CD14-positive monocyte (primary cell): ENCODE data around the gene NXNL2. TPM values are rescaled to one million over a fixed set of nuclear protein-coding genes. Genes with fewer than 3 reads are reported as not detected.

Source experiments
- DNase-seq, 3 donors: peaks; one replicate each; pipeline ENCODE4 v3.0.0-alpha.2; 2011 to 2022
- H2AFZ ChIP-seq: 2 replicates; pipeline ENCODE4 v1.6.0; 2012; ENCODE audit warnings: mild to moderate bottlenecking, low read depth, low read length, inconsistent platforms; ENCODE audit not compliant: insufficient read depth, poor library complexity, severe bottlenecking
- H3K27ac ChIP-seq, 2 donors: 1 replicate in 1 of 2; 2 replicates in 1 of 2; pipeline ENCODE4 v1.5.1; 2012 to 2013; ENCODE audit warnings: low read length in 2 of 2, control low read depth in 1 of 2, inconsistent platforms in 1 of 2, low read depth in 1 of 2, mild to moderate bottlenecking in 1 of 2
- H3K27me3 ChIP-seq, 2 donors: one replicate each; pipeline versions ENCODE4 v1.6.0 to v1.6.1; 2011 to 2013; ENCODE audit warnings: low read length in 2 of 2; ENCODE audit not compliant: control insufficient read depth in 2 of 2, insufficient read depth in 2 of 2
- H3K36me3 ChIP-seq, 2 donors: replicated peaks in 1 of 2; 1 replicate in 1 of 2; 2 replicates in 1 of 2; pipeline versions ENCODE4 v1.5.1 to v1.6.1; 2012 to 2013; ENCODE audit warnings: low read length in 2 of 2, control low read depth in 1 of 2, inconsistent platforms in 1 of 2, mild to moderate bottlenecking in 1 of 2; ENCODE audit not compliant: insufficient read depth in 2 of 2, control insufficient read depth in 1 of 2
- H3K4me1 ChIP-seq, 2 donors: 1 replicate in 1 of 2; 2 replicates in 1 of 2; pipeline versions ENCODE4 v1.5.1 to v1.6.1; 2012 to 2013; ENCODE audit warnings: low read length in 2 of 2, control low read depth in 1 of 2, inconsistent platforms in 1 of 2, mild to moderate bottlenecking in 1 of 2, moderate library complexity in 1 of 2; ENCODE audit not compliant: insufficient read depth in 2 of 2, control insufficient read depth in 1 of 2
- H3K4me2 ChIP-seq: replicated peaks from 2 replicates; pipeline ENCODE3; 2012; ENCODE audit warnings: low read length, moderate library complexity, mild to moderate bottlenecking; ENCODE audit not compliant: poor library complexity, severe bottlenecking; ENCODE audit errors: extremely low read depth
- H3K4me3 ChIP-seq, 3 experiments: fragments of 200-600 bp in 1 of 3; sonication (generic) in 1 of 3; replicated peaks in 1 of 3; 1 replicate in 2 of 3; 2 replicates in 1 of 3; pipeline ENCODE4 v1.5.1; 2011 to 2013; ENCODE audit warnings: low read length in 3 of 3, mild to moderate bottlenecking in 3 of 3, control low read depth in 2 of 3, low read depth in 2 of 3, inconsistent platforms in 1 of 3, moderate library complexity in 1 of 3
- H3K79me2 ChIP-seq: 2 replicates; pipeline ENCODE4 v1.6.0; 2012; ENCODE audit warnings: mild to moderate bottlenecking, control low read depth, inconsistent platforms, low read length, moderate library complexity; ENCODE audit not compliant: insufficient read depth
- H3K9ac ChIP-seq: 2 replicates; pipeline ENCODE4 v1.6.0; 2017; ENCODE audit warnings: low read length, mild to moderate bottlenecking; ENCODE audit not compliant: insufficient read depth, poor library complexity, severe bottlenecking
- H3K9me3 ChIP-seq, 2 donors: replicated peaks in 1 of 2; 1 replicate in 1 of 2; 2 replicates in 1 of 2; pipeline versions ENCODE4 v1.5.1 to v1.6.1; 2012 to 2013; ENCODE audit warnings: low read length in 2 of 2, control low read depth in 1 of 2; ENCODE audit not compliant: control insufficient read depth in 1 of 2, insufficient read depth in 1 of 2
- H4K20me1 ChIP-seq: 2 replicates; pipeline ENCODE4 v1.6.0; 2012; ENCODE audit warnings: mild to moderate bottlenecking, low read length, control low read depth, moderate library complexity; ENCODE audit not compliant: insufficient read depth
- H3K27ac Mint-ChIP-seq, 7 donors: one replicate each; pipeline ENCODE4 v1.8.0; 2020; ENCODE audit warnings: mild to moderate bottlenecking in 7 of 7, mixed read lengths in 7 of 7, moderate library complexity in 6 of 7, inconsistent platforms in 2 of 7
- H3K27me3 Mint-ChIP-seq, 3 donors: one replicate each; pipeline ENCODE4 v1.8.0; 2021 to 2022; ENCODE audit warnings: low read depth in 3 of 3, mild to moderate bottlenecking in 3 of 3, mixed read lengths in 3 of 3, moderate library complexity in 3 of 3, inconsistent platforms in 1 of 3
- H3K36me3 Mint-ChIP-seq, 2 donors: one replicate each; pipeline ENCODE4 v1.8.0; 2020; ENCODE audit warnings: mixed read lengths in 2 of 2, inconsistent platforms in 1 of 2, mild to moderate bottlenecking in 1 of 2
- H3K4me1 Mint-ChIP-seq: one replicate; pipeline ENCODE4 v1.8.0; 2020; ENCODE audit warnings: mild to moderate bottlenecking, mixed read lengths
- H3K4me3 Mint-ChIP-seq, 2 donors: one replicate each; pipeline ENCODE4 v1.8.0; 2020; ENCODE audit warnings: mild to moderate bottlenecking in 2 of 2, mixed read lengths in 2 of 2, moderate library complexity in 1 of 2
- H3K9me3 Mint-ChIP-seq, 7 donors: one replicate each; pipeline ENCODE4 v1.8.0; 2020 to 2022; ENCODE audit warnings: mixed read lengths in 7 of 7, mild to moderate bottlenecking in 6 of 7, moderate library complexity in 6 of 7, inconsistent platforms in 2 of 7
- CTCF ChIP-seq: fragments of 200-600 bp; IDR thresholded peaks from one replicate; pipeline ENCODE4 v1.8.0; 2022; ENCODE audit warnings: antibody characterized with exemption, mild to moderate bottlenecking
- WGBS: methylation state at CpG from one replicate; pipeline ENCODE4 v1.1.5; 2013; ENCODE audit warnings: missing lambda C conversion rate; ENCODE audit not compliant: insufficient coverage; 5-methylcytosine and 5-hydroxymethylcytosine counted together
- intact Hi-C, 2 donors: fragments of 100-400 bp; cut with micrococcal nuclease; formaldehyde crosslinking; loops; one replicate each; pipeline versions ENCODE4 v1.15.0 to v1.15.1; 2023
- polyA plus RNA-seq, 3 donors: library from polyadenylated mRNA; depleted of rRNA in 1 of 3; unstranded in 2 of 3; stranded (reverse) in 1 of 3; fragments of 300-500 nt in 2 of 3; fragments of >200 nt in 1 of 3; fragmentation: Illumina TruSeq in 2 of 3; gene quantifications; 1 replicate in 2 of 3; 2 replicates in 1 of 3; pipeline ENCODE4 v1.2.3, GENCODE V29; 2012 to 2021

Gene NXNL2
- polyA plus RNA-seq, 3 donors, result not detected

DNA sequence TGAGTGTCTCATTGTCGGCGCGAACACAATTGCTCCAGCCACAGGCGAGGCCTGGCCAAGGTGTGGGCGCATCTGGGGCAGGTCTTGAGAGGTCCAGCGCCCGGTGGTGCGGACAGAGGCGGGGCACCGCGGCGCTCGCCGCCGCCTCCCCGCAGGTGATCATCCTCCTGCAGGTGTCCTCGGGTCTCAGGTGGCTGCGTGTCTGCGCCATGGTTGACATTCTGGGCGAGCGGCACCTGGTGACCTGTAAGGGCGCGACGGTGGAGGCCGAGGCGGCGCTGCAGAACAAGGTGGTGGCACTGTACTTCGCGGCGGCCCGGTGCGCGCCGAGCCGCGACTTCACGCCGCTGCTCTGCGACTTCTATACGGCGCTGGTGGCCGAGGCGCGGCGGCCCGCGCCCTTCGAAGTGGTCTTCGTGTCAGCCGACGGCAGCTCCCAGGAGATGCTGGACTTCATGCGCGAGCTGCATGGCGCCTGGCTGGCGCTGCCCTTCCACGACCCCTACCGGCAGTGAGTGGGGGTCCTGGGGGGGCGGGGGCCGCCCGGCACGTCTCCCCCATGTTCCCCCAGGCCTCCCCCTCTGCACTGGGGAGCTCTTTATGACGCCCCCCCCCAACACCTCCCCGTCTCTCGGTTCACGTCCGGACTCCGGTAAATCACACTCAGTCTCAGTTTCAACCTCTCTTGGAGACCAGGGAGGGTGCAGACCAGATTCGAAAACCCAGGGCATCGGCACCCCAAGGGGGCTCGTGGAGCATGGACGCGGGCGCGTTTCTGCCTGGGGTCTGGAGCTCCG is 446 bp downstream of the NXNL2 start:
- H3K36me3 ChIP-seq, result no peaks in the 10 kb centered on the region
- no peak for TF ChIP-seq CTCF
- DNase-seq, result no peak
- peak overlapping the region; percentile 70 to 83 for H3K4me3 Mint-ChIP-seq
- H4K20me1 ChIP-seq, result no peaks in the 10 kb centered on the region
- peak overlapping the region; percentile 59 for H2AFZ ChIP-seq
- H3K4me3 ChIP-seq, result peak overlapping the region; percentile 7 to 71 (median 23)
- H3K27ac Mint-ChIP-seq, result peak overlapping the region in 1 of 7 donors; percentile 13
- no peak overlapping the region for H3K27ac ChIP-seq
- H3K4me1 Mint-ChIP-seq, result peaks cover 34% of the 10 kb centered on the region
- H3K4me1 ChIP-seq, result peaks cover 18 to 40% of the 10 kb centered on the region in 2 donors
- H3K36me3 Mint-ChIP-seq, result peaks cover 0 to 2% of the 10 kb centered on the region in 2 donors
- peaks cover 3% of the 10 kb centered on the region in 2 donors for H3K9me3 ChIP-seq
- 4% methylated on average over 63 of the region's 75 CpGs for WGBS
- no peak overlapping the region for H3K9ac ChIP-seq
- peaks cover 29 to 57% of the 10 kb centered on the region in 2 donors for H3K27me3 ChIP-seq
- H3K27me3 Mint-ChIP-seq, result peaks cover 45 to 68% (median 64%) of the 10 kb centered on the region in 3 donors
- intact Hi-C loops, result no loop called here
- peak overlapping the region; percentile 74 for H3K4me2 ChIP-seq
- peaks cover 0 to 9% (median 2%) of the 10 kb centered on the region in 7 donors for H3K9me3 Mint-ChIP-seq
- H3K79me2 ChIP-seq, result no peaks in the 10 kb centered on the region

DNA sequence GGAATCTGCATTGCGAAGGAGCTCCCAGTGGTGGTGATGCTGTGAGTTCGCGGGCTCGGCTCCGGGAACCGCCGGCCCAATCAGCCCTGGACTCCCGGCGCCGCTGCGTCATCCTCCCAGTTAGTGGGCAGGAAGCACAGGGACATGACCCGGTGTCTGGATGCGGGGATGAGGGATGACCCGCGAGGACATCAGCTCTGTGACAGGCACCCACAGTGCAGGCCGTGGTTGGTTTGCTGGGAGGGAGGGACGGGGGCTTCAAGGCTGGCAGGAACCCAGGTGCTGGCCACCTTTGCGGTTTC is 996 bp downstream of the NXNL2 start:
- Histone ChIP-seq H3K27ac (no peak overlapping the region), H3K4me3 (peak overlapping the region in 1 of 3 experiments; percentile 71), H3K36me3 (no peaks in the 10 kb centered on the region), H3K9me3 (peaks cover 3% of the 10 kb centered on the region in 2 donors), H3K79me2 (no peaks in the 10 kb centered on the region), H3K4me1 (peaks cover 18 to 40% of the 10 kb centered on the region in 2 donors), H3K9ac (no peak overlapping the region), H3K4me2 (peak overlapping the region; percentile 74), H2AFZ (peak overlapping the region; percentile 59), H4K20me1 (no peaks in the 10 kb centered on the region), H3K27me3 (peaks cover 29 to 57% of the 10 kb centered on the region in 2 donors)
- H3K4me1 Mint-ChIP-seq, result peaks cover 34% of the 10 kb centered on the region
- peaks cover 0 to 2% of the 10 kb centered on the region in 2 donors for H3K36me3 Mint-ChIP-seq
- DNase-seq, result no peak
- peaks cover 45 to 68% (median 64%) of the 10 kb centered on the region in 3 donors for H3K27me3 Mint-ChIP-seq
- peak overlapping the region; percentile 61 to 83 for H3K4me3 Mint-ChIP-seq
- TF ChIP-seq CTCF, result no peak
- H3K27ac Mint-ChIP-seq, result peak overlapping the region in 1 of 7 donors; percentile 13
- WGBS, result 29% methylated on average over 15 of the region's 18 CpGs
- intact Hi-C loops, result no loop called here
- H3K9me3 Mint-ChIP-seq, result peaks cover 0 to 9% (median 2%) of the 10 kb centered on the region in 7 donors
